ENCODE data around the gene PMIS2. TPM values are rescaled to one million over a fixed set of nuclear protein-coding genes. Genes with fewer than 3 reads are reported as not detected.

PMIS2 gene
- total RNA-seq, 2 donors from 2014 or later: not detected

DNA sequence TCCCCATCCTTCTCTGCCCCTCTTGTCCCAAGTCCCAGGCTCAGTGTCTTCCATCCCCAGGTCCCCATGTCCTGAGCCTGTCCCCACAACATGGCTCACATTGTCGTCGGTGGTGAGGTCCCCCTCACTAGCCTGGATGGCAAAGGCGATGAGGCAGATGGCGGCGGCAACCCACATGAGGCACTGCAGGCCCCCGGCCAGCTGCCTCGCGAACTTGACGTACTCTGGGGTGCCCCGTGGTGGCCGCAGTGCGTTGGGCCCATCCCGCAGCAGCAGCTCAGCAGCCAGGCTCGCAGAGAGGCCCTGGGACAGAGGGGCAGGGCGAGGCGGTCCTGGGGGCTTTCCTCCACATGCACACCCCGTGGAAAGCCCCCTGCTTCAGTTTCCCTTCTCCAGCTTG lies 23.6 kb upstream of the PMIS2 start:
- Histone ChIP-seq H3K36me3 (no peaks in the 10 kb centered on the region), H3K4me1 (replicated peaks) (no peaks in the 10 kb centered on the region), H3K4me3 (no peak overlapping the region), H3K27ac (no peak overlapping the region), H3K9me3 (no peaks in the 10 kb centered on the region), H3K27me3 (replicated peaks; ENCODE audit: insufficient read depth) (peaks cover 8% of the 10 kb centered on the region)
- TF ChIP-seq POLR2A (IDR thresholded peaks at IDR 0.05): no peak
- TF ChIP-seq POLR2AphosphoS5 (IDR thresholded peaks at IDR 0.05): no peak
- TF ChIP-seq, protein P1, sequence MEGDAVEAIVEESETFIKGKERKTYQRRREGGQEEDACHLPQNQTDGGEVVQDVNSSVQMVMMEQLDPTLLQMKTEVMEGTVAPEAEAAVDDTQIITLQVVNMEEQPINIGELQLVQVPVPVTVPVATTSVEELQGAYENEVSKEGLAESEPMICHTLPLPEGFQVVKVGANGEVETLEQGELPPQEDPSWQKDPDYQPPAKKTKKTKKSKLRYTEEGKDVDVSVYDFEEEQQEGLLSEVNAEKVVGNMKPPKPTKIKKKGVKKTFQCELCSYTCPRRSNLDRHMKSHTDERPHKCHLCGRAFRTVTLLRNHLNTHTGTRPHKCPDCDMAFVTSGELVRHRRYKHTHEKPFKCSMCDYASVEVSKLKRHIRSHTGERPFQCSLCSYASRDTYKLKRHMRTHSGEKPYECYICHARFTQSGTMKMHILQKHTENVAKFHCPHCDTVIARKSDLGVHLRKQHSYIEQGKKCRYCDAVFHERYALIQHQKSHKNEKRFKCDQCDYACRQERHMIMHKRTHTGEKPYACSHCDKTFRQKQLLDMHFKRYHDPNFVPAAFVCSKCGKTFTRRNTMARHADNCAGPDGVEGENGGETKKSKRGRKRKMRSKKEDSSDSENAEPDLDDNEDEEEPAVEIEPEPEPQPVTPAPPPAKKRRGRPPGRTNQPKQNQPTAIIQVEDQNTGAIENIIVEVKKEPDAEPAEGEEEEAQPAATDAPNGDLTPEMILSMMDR (IDR thresholded peaks at IDR 0.05): no peak
- intact Hi-C loops (cut with DNase I): no loop called here
- WGBS: 57% methylated on average over 16 of the region's 17 CpGs
- DNase-seq (ENCODE audit: low spot score): no peak

DNA sequence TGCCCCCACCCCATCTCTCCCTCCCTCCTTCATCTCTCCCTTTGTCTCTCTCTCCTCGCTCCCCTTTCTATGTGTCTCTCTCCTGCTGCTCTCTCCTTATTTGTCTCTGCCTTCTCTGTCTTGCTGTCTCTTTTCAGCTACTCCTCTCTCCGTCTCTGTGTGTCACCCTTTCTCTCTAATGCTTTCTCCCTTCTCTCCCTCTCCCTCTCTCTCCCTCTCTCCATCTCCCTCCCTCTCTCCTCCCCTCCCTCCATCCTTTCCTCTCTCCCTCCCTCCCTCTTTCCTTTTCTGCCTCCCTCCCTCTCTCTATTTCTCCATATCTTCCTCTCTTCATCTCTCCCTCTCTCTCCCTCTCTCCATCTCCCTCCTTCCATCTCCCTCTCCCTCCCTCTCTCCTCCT lies 23.2 kb upstream of the PMIS2 start:
- TF ChIP-seq POLR2A (IDR thresholded peaks at IDR 0.05) (no peak), POLR2AphosphoS5 (IDR thresholded peaks at IDR 0.05) (no peak)
- TF ChIP-seq, protein P1 (IDR thresholded peaks at IDR 0.05): no peak
- H3K27ac ChIP-seq: no peak overlapping the region
- H3K9me3 ChIP-seq: no peaks in the 10 kb centered on the region
- H3K27me3 ChIP-seq (replicated peaks; ENCODE audit: insufficient read depth): peaks cover 8% of the 10 kb centered on the region
- 69% methylated on average over 2 of the region's 2 CpGs for WGBS
- no peaks in the 10 kb centered on the region for H3K36me3 ChIP-seq
- intact Hi-C loops (cut with DNase I): no loop called here
- H3K4me1 ChIP-seq (replicated peaks): no peaks in the 10 kb centered on the region
- no peak for DNase-seq (ENCODE audit: low spot score)
- no peak overlapping the region for H3K4me3 ChIP-seq

DNA sequence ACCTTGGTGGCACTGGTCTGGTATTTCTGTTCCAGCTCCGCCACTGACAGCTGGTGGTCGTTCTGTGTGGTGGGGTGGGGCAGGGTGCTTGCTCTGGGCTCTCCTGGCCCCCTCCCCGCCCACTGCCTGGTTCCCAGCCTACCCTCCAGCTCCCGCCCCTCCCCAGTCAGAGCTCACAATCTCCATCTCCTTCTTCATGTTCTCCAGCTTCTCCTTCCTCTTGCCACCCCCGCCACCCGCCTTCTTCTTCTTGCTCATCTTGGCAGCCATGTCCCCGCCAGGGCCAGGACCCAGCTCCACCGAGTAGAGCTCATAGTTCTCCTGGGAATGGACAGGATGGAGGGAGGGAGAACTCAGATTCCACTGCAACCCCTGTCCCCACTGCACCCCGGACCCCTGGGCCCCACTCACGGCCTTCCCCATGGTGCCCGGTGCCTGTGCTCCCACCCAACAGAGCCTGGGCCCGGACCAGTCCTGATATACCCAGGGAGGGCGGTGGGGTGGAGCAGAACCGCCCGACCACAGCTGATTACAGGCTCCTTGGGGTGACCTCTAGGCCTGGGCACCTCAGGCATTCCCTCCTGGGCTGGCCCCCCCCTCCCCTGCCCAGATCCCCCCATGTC lies 22.7 kb upstream of the PMIS2 start, which contains the start of gene ATP4A:
Gene ATP4A, minus strand, starts transcription at position 452 of the 623 bp plus-strand sequence. Its CDS starts 29 bp downstream, at position 423.
- WGBS: 69% methylated on average over 15 of the region's 15 CpGs
- Histone ChIP-seq H3K27ac (no peak within 1 kb of the TSS), H3K36me3 (no peaks in the 10 kb centered on the region), H3K4me3 (no peak within 1 kb of the TSS), H3K27me3 (replicated peaks; ENCODE audit: insufficient read depth) (peaks cover 5% of the 10 kb centered on the region), H3K9me3 (no peaks in the 10 kb centered on the region), H3K4me1 (replicated peaks) (no peaks in the 10 kb centered on the region)
- TF ChIP-seq POLR2AphosphoS5 (IDR thresholded peaks at IDR 0.05) (no peak), POLR2A (IDR thresholded peaks at IDR 0.05) (no peak)
- TF ChIP-seq, protein P1 (IDR thresholded peaks at IDR 0.05): no peak
- DNase-seq (ENCODE audit: low spot score): no peak
- intact Hi-C loops (cut with DNase I): no loop called here

DNA sequence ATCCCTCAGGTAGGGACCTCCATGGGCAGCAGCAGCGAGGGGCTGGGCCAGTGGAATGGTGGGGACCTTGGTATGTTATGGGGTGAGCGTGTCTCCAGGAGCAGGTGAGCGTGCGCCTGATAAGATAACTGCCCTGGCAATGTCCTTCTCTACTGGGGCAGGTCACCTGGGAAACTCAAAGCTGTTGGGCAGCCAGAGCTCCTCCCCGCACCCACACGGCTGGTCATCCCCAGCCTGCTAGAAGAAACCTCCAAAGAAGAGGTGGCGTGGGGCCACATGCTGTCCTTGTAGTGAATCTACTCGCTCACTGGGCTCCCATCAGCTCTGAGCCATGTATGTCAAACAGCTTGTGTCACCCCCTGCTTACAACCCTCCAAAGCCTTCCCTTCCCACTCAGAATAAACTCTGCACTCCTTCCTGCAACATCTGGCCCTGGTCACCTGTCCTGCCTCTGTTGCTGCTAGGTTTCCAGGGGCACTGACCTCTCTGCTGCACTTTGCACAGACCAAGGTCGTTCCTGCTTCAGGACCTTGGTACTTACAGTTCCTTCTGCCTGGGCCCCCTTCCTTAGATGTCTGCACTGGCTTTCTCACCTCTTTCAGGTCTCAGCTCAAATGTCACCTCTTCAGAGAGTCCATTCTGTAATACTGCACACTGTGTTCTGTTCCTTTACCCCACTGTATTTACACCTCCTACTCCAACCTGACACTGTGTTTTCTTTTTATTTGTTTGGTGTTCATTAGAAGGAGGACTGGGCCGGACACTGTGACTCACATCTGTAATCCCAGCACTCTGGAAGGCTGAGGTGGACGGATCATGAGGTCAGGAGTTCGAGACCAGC lies 20.7 kb upstream of the PMIS2 start:
- no peak overlapping the region for H3K4me3 ChIP-seq
- no peaks in the 10 kb centered on the region for H3K4me1 ChIP-seq (replicated peaks)
- no peak overlapping the region for H3K27ac ChIP-seq
- H3K27me3 ChIP-seq (replicated peaks; ENCODE audit: insufficient read depth): peaks cover 4% of the 10 kb centered on the region
- no peak for TF ChIP-seq POLR2A (IDR thresholded peaks at IDR 0.05)
- TF ChIP-seq POLR2AphosphoS5 (IDR thresholded peaks at IDR 0.05): no peak
- TF ChIP-seq, protein P1 (IDR thresholded peaks at IDR 0.05): no peak
- H3K36me3 ChIP-seq: no peaks in the 10 kb centered on the region
- DNase-seq (ENCODE audit: low spot score): no peak
- H3K9me3 ChIP-seq: no peaks in the 10 kb centered on the region
- WGBS: 78% methylated on average over 12 of the region's 12 CpGs
- intact Hi-C loops (cut with DNase I): no loop called here

Measured in prostate gland (tissue), 2 donors.